LNCaP clone FGC (cell line): ENCODE data around the gene CHKA.
A peak's percentile ranks its signal among the peaks of the same experiment; 100 is the strongest.

Experiments
- DNase-seq: peaks from one replicate; pipeline ENCODE4 v3.0.0-alpha.2; 2011; ENCODE audit warnings: low read depth
- H3K4me3 ChIP-seq: 2 replicates; pipeline ENCODE4 v1.5.1; 2011; ENCODE audit warnings: mild to moderate bottlenecking, low read depth, low read length, control low read depth
- TF ChIP-seq, protein P1 (sequence below): IDR thresholded peaks from 2 replicates; pipeline ENCODE4 v1.5.1; 2012; ENCODE audit warnings: mild to moderate bottlenecking; ENCODE audit not compliant: control insufficient read depth, insufficient read depth; ENCODE audit errors: extremely low read depth

The CHKA gene

DNA sequence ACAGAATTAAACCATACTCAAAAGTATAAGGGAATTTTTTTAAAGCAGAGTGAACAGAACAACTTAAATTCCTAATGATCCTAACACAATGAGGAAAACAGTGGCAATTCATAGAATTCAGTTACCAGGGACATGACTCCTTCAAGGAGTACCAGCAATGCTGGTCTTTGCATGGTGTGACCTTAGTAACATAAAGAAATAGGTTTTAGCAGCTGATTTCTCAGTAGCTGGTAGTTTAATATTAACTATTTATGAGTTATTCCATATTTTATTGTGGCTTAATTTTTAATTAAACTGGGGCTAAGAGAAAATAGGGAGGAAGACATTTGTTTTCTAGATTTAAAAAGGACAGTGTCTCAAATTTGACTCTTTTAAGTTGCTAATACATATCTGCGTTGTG lies 30.9 kb downstream of the CHKA start:
- no peak overlapping the region for H3K4me3 ChIP-seq
- DNase-seq: no peak
- TF ChIP-seq, protein P1, sequence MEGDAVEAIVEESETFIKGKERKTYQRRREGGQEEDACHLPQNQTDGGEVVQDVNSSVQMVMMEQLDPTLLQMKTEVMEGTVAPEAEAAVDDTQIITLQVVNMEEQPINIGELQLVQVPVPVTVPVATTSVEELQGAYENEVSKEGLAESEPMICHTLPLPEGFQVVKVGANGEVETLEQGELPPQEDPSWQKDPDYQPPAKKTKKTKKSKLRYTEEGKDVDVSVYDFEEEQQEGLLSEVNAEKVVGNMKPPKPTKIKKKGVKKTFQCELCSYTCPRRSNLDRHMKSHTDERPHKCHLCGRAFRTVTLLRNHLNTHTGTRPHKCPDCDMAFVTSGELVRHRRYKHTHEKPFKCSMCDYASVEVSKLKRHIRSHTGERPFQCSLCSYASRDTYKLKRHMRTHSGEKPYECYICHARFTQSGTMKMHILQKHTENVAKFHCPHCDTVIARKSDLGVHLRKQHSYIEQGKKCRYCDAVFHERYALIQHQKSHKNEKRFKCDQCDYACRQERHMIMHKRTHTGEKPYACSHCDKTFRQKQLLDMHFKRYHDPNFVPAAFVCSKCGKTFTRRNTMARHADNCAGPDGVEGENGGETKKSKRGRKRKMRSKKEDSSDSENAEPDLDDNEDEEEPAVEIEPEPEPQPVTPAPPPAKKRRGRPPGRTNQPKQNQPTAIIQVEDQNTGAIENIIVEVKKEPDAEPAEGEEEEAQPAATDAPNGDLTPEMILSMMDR: no peak

DNA sequence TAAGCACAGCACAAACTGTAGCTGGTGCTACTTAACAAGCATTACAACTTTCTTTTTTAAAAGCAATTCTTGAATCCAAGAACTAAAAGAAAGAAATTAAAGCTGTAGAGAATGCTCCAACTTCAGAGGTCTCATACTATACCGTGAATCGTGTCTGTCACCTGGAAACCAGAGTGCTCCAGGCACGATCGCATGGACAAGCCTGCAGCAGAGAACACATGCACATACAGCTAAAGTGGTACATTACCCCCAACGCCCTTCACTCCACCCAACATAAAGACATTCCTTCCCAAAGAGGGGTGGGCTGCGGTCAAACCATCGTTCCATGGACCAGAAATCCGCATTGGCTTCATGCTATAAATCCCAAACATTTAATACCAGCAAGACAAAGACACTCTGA lies 31.5 kb downstream of the CHKA start:
- TF ChIP-seq, protein P1: no peak

DNA sequence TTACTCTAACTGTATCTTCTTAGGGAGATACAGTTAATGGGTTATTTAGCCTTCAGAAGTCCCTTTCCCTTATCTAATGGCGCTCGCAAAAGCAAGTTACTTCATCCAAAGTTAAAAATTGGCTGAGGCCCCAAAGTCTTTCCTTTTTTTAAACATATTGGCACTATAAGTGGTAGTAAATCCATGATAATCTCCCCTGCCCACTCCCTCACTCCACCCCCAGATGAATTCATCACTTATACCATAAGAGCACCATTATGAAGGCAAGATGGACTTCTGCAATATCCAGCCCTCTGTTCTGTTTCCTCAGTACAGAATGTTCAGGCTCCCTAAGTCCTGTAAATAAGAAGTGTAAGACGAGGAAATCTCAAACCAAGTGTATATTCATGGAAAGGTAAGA lies 37.7 kb downstream of the CHKA start:
- no peak for DNase-seq
- TF ChIP-seq, protein P1: no peak
- H3K4me3 ChIP-seq: no peak overlapping the region

More for the DNA sequence above, 31.5 kb downstream of the CHKA start:
- H3K4me3 ChIP-seq: no peak overlapping the region
- DNase-seq: no peak

DNA sequence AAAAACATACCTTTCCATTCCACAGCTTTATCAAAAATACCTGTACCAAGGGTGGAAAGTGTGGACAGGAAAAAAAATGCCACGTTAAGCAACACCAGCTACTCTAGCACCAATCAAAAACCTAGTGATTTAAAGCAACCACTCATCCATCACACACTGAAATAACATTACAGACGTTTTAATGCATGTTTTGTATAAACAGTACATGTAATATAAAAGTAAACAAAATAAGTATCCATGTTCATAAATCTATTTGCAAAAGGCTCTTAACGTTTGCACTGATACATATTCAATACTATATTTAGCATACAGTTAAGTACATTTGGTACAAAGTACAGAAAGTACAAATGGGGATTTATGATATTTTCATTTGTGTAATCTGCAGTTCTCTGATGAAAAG lies 38.7 kb downstream of the CHKA start:
- TF ChIP-seq, protein P1: no peak
- peak; percentile 73 for DNase-seq
- H3K4me3 ChIP-seq: peak overlapping the region; percentile 32

DNA sequence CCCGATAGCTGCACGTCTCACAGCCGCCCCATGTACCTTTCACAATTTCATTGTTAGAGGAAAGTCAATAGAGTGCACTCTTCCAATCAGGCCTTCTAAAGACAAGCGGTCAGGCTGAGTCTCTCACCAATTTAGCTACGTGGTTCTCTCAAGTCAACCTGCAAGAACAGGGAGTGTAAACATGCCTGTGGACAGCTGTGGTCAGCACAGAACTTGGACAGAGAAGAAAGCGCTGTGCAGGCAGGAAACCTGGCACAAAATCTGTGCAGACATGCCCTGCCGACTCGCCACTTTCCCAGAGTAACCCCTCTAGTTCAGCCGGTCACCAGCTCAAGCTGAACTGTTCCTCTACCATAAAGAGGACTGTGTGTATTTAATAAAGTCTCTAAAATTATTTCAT lies 39.5 kb downstream of the CHKA start:
- TF ChIP-seq, protein P1: no peak

DNA sequence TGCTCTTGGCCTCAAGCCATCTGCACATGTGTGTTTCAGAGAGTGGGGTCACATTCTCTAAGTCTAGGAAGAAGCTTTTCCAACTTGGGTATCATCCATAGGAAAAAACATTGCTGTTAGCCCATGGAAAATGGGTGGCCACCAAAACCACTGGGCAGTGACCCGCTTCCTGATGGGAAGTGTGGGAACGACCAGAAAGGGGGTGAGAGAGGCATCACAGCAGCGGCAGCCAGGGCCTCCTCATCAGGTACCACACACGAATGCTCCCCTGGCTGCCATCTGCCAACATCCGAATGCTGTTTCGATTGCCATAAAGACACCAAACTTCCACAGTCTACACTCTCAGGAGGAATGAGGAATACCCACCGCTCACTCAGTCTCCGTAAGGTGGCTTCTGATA lies 40.3 kb downstream of the CHKA start:
- H3K4me3 ChIP-seq: no peak overlapping the region; the same call in 1 of the 2 replicates
- DNase-seq: no peak
- TF ChIP-seq, protein P1: no peak

More for the DNA sequence above, 39.5 kb downstream of the CHKA start:
- DNase-seq: peak; percentile 85
- peak overlapping the region; percentile 32 for H3K4me3 ChIP-seq

DNA sequence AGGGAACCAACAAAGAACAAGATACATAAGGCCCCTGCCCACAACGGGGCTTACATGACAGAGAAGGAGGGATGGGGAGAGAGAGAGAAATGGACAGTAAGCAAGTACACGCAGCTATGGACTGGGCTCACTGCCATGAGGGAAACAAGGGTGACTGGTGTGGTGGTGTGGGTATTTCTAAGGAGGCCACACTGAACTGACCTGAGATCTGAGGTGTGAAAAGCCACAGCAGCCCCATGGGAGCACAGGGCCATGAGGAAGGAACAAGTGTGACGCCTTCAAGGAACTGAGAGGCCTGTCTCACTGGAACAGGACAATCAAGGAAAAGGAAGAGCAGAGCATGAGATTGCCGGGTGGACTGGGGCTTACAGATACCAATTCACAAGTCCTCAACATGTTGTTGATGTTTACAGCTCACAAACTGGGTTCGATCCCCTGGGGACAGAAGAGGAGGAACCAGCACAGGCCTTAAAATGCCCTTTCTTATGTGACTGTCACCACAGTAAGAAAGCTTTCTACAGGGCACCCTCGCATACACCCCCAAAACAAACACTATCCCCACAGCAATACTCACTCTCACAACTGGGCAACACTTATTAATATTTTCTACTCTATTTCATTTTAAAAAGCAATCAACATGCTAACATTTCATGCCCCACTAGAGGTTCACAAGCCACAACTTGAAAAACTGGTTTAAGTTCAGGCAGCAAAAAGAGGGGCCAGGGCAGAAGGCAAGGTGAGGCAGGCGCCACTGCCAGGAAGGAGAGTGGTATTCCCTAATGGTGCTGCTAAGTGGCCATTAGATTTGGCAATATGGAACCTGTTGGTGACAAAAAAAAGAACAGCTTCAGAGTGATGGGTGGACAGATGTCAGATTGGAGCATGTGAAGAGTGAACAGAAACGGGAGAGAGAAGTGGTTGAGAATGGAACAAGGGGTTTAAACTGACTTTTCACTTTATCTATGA lies 43.3 kb downstream of the CHKA start:
- no peak overlapping the region for H3K4me3 ChIP-seq
- DNase-seq: no peak
- TF ChIP-seq, protein P1: no peak
